Naive thymus-derived CD4-positive, alpha-beta T cell (primary cell): Measurements from ENCODE around the gene CASKIN1. TPM values are rescaled to one million over a fixed set of nuclear protein-coding genes. Genes with fewer than 3 reads are reported as not detected.
"Not testable (repeated sequence)": the region's sequence is repeated elsewhere in the genome, so short reads cannot be mapped to it uniquely, and the experiment has no call there.

Experiments used
- ATAC-seq: fragments of 150-1000 bp; cut with Tn5 transposase; 2 replicates; pipeline ENCODE4 v1.10.0; 2021; ENCODE audit warnings: mild to moderate bottlenecking, moderate library complexity
- CTCF ChIA-PET: fragments of 350-600 bp; sonication (Branson Sonifier 250); formaldehyde crosslinking; loops from one replicate; lab custom pipeline; 2021; ENCODE audit warnings: antibody characterized with exemption; lab: Charles Lee
- POLR2A ChIA-PET: fragments of 350-600 bp; sonication (Branson Sonifier 250); formaldehyde crosslinking; loops from one replicate; lab custom pipeline; 2021; ENCODE audit warnings: antibody characterized with exemption, inconsistent platforms; lab: Charles Lee
- DNase-seq, 9 donors: peaks; one replicate each; pipeline versions ENCODE4 v3.0.0 to v3.0.0-alpha.2; 2020 to 2022; ENCODE audit warnings: mixed read lengths in 1 of 9
- H3K27ac ChIP-seq: one replicate; pipeline ENCODE4 v1.7.0; 2013; ENCODE audit warnings: mild to moderate bottlenecking, low read depth, low read length, moderate library complexity
- H3K27me3 ChIP-seq, 2 donors: one replicate each; pipeline ENCODE4 v1.7.0; 2013; ENCODE audit warnings: low read length in 2 of 2, mild to moderate bottlenecking in 2 of 2, moderate library complexity in 2 of 2; ENCODE audit not compliant: control insufficient read depth in 2 of 2, insufficient read depth in 2 of 2
- H3K36me3 ChIP-seq, 3 experiments: 1 replicate in 2 of 3; 2 replicates in 1 of 3; pipeline ENCODE4 v1.7.0; 2013; ENCODE audit warnings: low read length in 3 of 3, mild to moderate bottlenecking in 3 of 3, moderate library complexity in 1 of 3; ENCODE audit not compliant: insufficient read depth in 3 of 3, control insufficient read depth in 2 of 3
- H3K4me1 ChIP-seq, 2 donors: one replicate each; pipeline ENCODE4 v1.7.0; 2013; ENCODE audit warnings: low read length in 2 of 2, mild to moderate bottlenecking in 2 of 2, moderate library complexity in 1 of 2; ENCODE audit not compliant: control insufficient read depth in 2 of 2, insufficient read depth in 2 of 2
- H3K4me3 ChIP-seq: 2 replicates; pipeline ENCODE4 v1.7.0; 2013; ENCODE audit warnings: mild to moderate bottlenecking, low read length
- H3K9me3 ChIP-seq, 3 experiments: 1 replicate in 2 of 3; 2 replicates in 1 of 3; pipeline ENCODE4 v1.7.0; 2013; ENCODE audit warnings: low read length in 3 of 3; ENCODE audit not compliant: control insufficient read depth in 2 of 3
- H3K27ac Mint-ChIP-seq, 9 donors: one replicate each; pipeline ENCODE4 v1.8.0; 2020 to 2022; ENCODE audit warnings: mixed read lengths in 9 of 9, mild to moderate bottlenecking in 8 of 9, moderate library complexity in 5 of 9, inconsistent platforms in 2 of 9
- H3K27me3 Mint-ChIP-seq, 5 donors: one replicate each; pipeline ENCODE4 v1.8.0; 2021 to 2022; ENCODE audit warnings: mixed read lengths in 5 of 5, mild to moderate bottlenecking in 1 of 5
- H3K36me3 Mint-ChIP-seq, 5 donors: one replicate each; pipeline ENCODE4 v1.8.0; 2020 to 2022; ENCODE audit warnings: mixed read lengths in 5 of 5, mild to moderate bottlenecking in 3 of 5, inconsistent platforms in 1 of 5
- H3K4me1 Mint-ChIP-seq, 7 donors: one replicate each; pipeline ENCODE4 v1.8.0; 2020 to 2022; ENCODE audit warnings: mixed read lengths in 7 of 7, mild to moderate bottlenecking in 3 of 7, inconsistent platforms in 1 of 7
- H3K4me3 Mint-ChIP-seq, 10 donors: one replicate each; pipeline ENCODE4 v1.8.0; 2020 to 2022; ENCODE audit warnings: mild to moderate bottlenecking in 10 of 10, mixed read lengths in 10 of 10, moderate library complexity in 6 of 10, inconsistent platforms in 2 of 10
- H3K9me3 Mint-ChIP-seq, 11 donors: one replicate each; pipeline ENCODE4 v1.8.0; 2020 to 2022; ENCODE audit warnings: mixed read lengths in 11 of 11, mild to moderate bottlenecking in 4 of 11, inconsistent platforms in 1 of 11, moderate library complexity in 1 of 11
- intact Hi-C, 2 donors: fragments of 100-400 bp; cut with micrococcal nuclease; formaldehyde crosslinking; loops; one replicate each; pipeline ENCODE4 v1.15.1; 2023
- microRNA-seq: library from miRNA; unstranded; fragments of <30 nt; microRNA quantifications from one replicate; pipeline ENCODE4 v1.2.0, GENCODE V29; 2022; ENCODE audit warnings: borderline microRNAs expressed
- polyA plus RNA-seq, 2 donors: library from polyadenylated mRNA; unstranded; fragments of 300-500 nt; fragmentation: Illumina TruSeq; gene quantifications; one replicate each; pipeline ENCODE4 v1.2.3, GENCODE V29; 2021
- total RNA-seq, 6 experiments: library from RNA in 5 of 6; stranded (reverse) in 5 of 6; gene quantifications; 1 replicate in 5 of 6; 2 replicates in 1 of 6; pipeline ENCODE4 v1.2.3 and lab custom pipeline; 2021 to 2026

The CASKIN1 gene
- total and polyA plus RNA-seq, 7 experiments from 2014 or later, result 0.19 TPM; not detected in 6

GRCh38 chr16:2127630-2128280 lies 68.7 kb downstream of the CASKIN1 start:
- DNase-seq, H3K4me3 ChIP-seq, H3K9me3 Mint-ChIP-seq, CTCF ChIA-PET, H3K4me1 ChIP-seq, H3K9me3 ChIP-seq, H3K36me3 ChIP-seq, H3K27me3 Mint-ChIP-seq, ATAC-seq, H3K27ac ChIP-seq, POLR2A ChIA-PET, H3K36me3 Mint-ChIP-seq, H3K27me3 ChIP-seq, intact Hi-C loops: not testable (repeated sequence)
- peak overlapping the region in 2 of 10 donors; percentile 42 to 60 for H3K4me3 Mint-ChIP-seq
- H3K4me1 Mint-ChIP-seq, result peaks cover 5 to 24% (median 14%) of the 10 kb centered on the region in 7 donors
- peak overlapping the region in 2 of 9 donors; percentile 38 to 54 for H3K27ac Mint-ChIP-seq

Small RNA genes within 50 kb of the gene (microRNA-seq; reads per million reads assigned to microRNA genes)
- gene MIR3180-5 (not detected), gene MIR4516 (not detected)

Other genes starting within 250 kb of the CASKIN1 start
- not detected for gene RPL3L, start 241.9 kb downstream of the CASKIN1 start, total RNA-seq
- not detected for gene RPL3L, start 241.9 kb downstream of the CASKIN1 start, polyA plus RNA-seq
- 100 to 1,000 TPM in 1 of 5 experiments, 10 to 100 TPM in 4; 40.0 to 114 (median 71.1) TPM for gene NDUFB10, start 237.1 kb downstream of the CASKIN1 start, total RNA-seq
- gene NDUFB10, start 237.1 kb downstream of the CASKIN1 start, polyA plus RNA-seq, result 100 to 1,000 TPM; 166 to 180 TPM
- 1,000 to 10,000 TPM; 2,562 to 3,376 (median 2,918) TPM for gene RPS2, start 231.8 kb downstream of the CASKIN1 start, total RNA-seq
- gene RPS2, start 231.8 kb downstream of the CASKIN1 start, polyA plus RNA-seq, result 1,000 to 10,000 TPM; 7,065 to 7,254 TPM
- gene RNF151, start 229.7 kb downstream of the CASKIN1 start, total RNA-seq, result under 1 TPM in 1 of 5 experiments, not detected in 4; 0.51 TPM
- not detected for gene RNF151, start 229.7 kb downstream of the CASKIN1 start, polyA plus RNA-seq
- 10 to 100 TPM; 17.2 to 45.2 (median 27.6) TPM for gene TBL3, start 224.6 kb downstream of the CASKIN1 start, total RNA-seq
- 10 to 100 TPM; 59.4 to 89.8 TPM for gene TBL3, start 224.6 kb downstream of the CASKIN1 start, polyA plus RNA-seq
- 1 to 10 TPM in 1 of 5 experiments, under 1 TPM in 4; 0.24 to 1.3 (median 0.79) TPM for gene NOXO1, start 215.1 kb downstream of the CASKIN1 start, total RNA-seq
- gene NOXO1, start 215.1 kb downstream of the CASKIN1 start, polyA plus RNA-seq, result under 1 TPM; 0.17 to 0.29 TPM
- gene GFER, start 212.4 kb downstream of the CASKIN1 start, total RNA-seq, result 10 to 100 TPM; 14.0 to 28.2 (median 18.1) TPM
- 10 to 100 TPM; 19.6 to 30.8 TPM for gene GFER, start 212.4 kb downstream of the CASKIN1 start, polyA plus RNA-seq
- gene SYNGR3, start 206.6 kb downstream of the CASKIN1 start, total RNA-seq, result 1 to 10 TPM in 2 of 5 experiments, under 1 TPM in 3; 0.49 to 8.8 (median 0.80) TPM
- gene SYNGR3, start 206.6 kb downstream of the CASKIN1 start, polyA plus RNA-seq, result 1 to 10 TPM in 1 of 2 donors, under 1 TPM in 1; 0.92 to 1.6 TPM
- gene ZNF598, start 186.8 kb downstream of the CASKIN1 start, total RNA-seq, result 10 to 100 TPM; 44.3 to 63.2 (median 49.8) TPM
- 1 to 10 TPM; 1.9 to 9.4 TPM for gene ZNF598, start 186.8 kb downstream of the CASKIN1 start, polyA plus RNA-seq
- gene NPW, start 176.8 kb downstream of the CASKIN1 start, total RNA-seq, result 1 to 10 TPM in 1 of 5 experiments, under 1 TPM in 1, not detected in 3; 0.53 to 1.7 TPM
- gene NPW, start 176.8 kb downstream of the CASKIN1 start, polyA plus RNA-seq, result not detected
- 1 to 10 TPM; 2.5 to 3.8 (median 3.6) TPM for gene NHERF2, start 169.7 kb downstream of the CASKIN1 start, total RNA-seq
- gene NHERF2, start 169.7 kb downstream of the CASKIN1 start, polyA plus RNA-seq, result under 1 TPM; 0.33 to 0.56 TPM
- 10 to 100 TPM in 1 of 5 experiments, 1 to 10 TPM in 4; 4.4 to 27.0 (median 7.5) TPM for gene NTHL1, start 148.8 kb downstream of the CASKIN1 start, total RNA-seq
- 10 to 100 TPM; 16.3 to 17.5 TPM for gene NTHL1, start 148.8 kb downstream of the CASKIN1 start, polyA plus RNA-seq
- 100 to 1,000 TPM; 126 to 155 (median 147) TPM for gene TSC2, start 148.6 kb downstream of the CASKIN1 start, total RNA-seq
- gene TSC2, start 148.6 kb downstream of the CASKIN1 start, polyA plus RNA-seq, result 10 to 100 TPM; 27.5 to 53.6 TPM
- gene PKD1, start 60.7 kb downstream of the CASKIN1 start, total RNA-seq, result 100 to 1,000 TPM in 2 of 5 experiments, 10 to 100 TPM in 3; 82.8 to 153 (median 98.3) TPM
- 1 to 10 TPM; 4.9 to 9.8 TPM for gene PKD1, start 60.7 kb downstream of the CASKIN1 start, polyA plus RNA-seq
- gene RAB26, start 48.0 kb downstream of the CASKIN1 start, total RNA-seq, result under 1 TPM in 1 of 5 experiments, not detected in 4; 0.86 TPM
- gene RAB26, start 48.0 kb downstream of the CASKIN1 start, polyA plus RNA-seq, result under 1 TPM; 0.29 to 0.66 TPM
- gene TRAF7, start 40.8 kb downstream of the CASKIN1 start, total RNA-seq, result 10 to 100 TPM; 30.0 to 58.3 (median 36.7) TPM
- 1 to 10 TPM; 4.8 to 6.8 TPM for gene TRAF7, start 40.8 kb downstream of the CASKIN1 start, polyA plus RNA-seq
- gene MLST8, start 8.8 kb upstream of the CASKIN1 start, total RNA-seq, result 10 to 100 TPM; 25.1 to 41.2 (median 35.5) TPM
- gene MLST8, start 8.8 kb upstream of the CASKIN1 start, polyA plus RNA-seq, result 10 to 100 TPM; 20.7 to 36.4 TPM
- gene BRICD5, start 14.3 kb upstream of the CASKIN1 start, total RNA-seq, result 10 to 100 TPM in 4 of 5 experiments, 1 to 10 TPM in 1; 5.7 to 44.3 (median 16.0) TPM
- gene BRICD5, start 14.3 kb upstream of the CASKIN1 start, polyA plus RNA-seq, result under 1 TPM in 1 of 2 donors, not detected in 1; 0.22 TPM
- 10 to 100 TPM in 3 of 5 experiments, 1 to 10 TPM in 2; 7.7 to 26.5 (median 20.4) TPM for gene PGP, start 18.2 kb upstream of the CASKIN1 start, total RNA-seq
- 10 to 100 TPM in 1 of 2 donors, 1 to 10 TPM in 1; 6.0 to 12.9 TPM for gene PGP, start 18.2 kb upstream of the CASKIN1 start, polyA plus RNA-seq
- 10 to 100 TPM; 31.3 to 45.6 (median 36.8) TPM for gene E4F1, start 27.0 kb upstream of the CASKIN1 start, total RNA-seq
- 10 to 100 TPM; 12.6 to 25.6 TPM for gene E4F1, start 27.0 kb upstream of the CASKIN1 start, polyA plus RNA-seq
- 1 to 10 TPM in 3 of 5 experiments, under 1 TPM in 2; 0.34 to 3.8 (median 2.2) TPM for gene DNASE1L2, start 39.8 kb upstream of the CASKIN1 start, total RNA-seq
- gene DNASE1L2, start 39.8 kb upstream of the CASKIN1 start, polyA plus RNA-seq, result not detected
- gene ECI1, start 55.0 kb upstream of the CASKIN1 start, total RNA-seq, result 10 to 100 TPM; 19.9 to 29.3 (median 26.8) TPM
- gene ECI1, start 55.0 kb upstream of the CASKIN1 start, polyA plus RNA-seq, result 10 to 100 TPM; 39.9 to 44.2 TPM
- gene RNPS1, start 71.5 kb upstream of the CASKIN1 start, total RNA-seq, result 100 to 1,000 TPM; 136 to 250 (median 220) TPM
- 100 to 1,000 TPM; 199 to 293 TPM for gene RNPS1, start 71.5 kb upstream of the CASKIN1 start, polyA plus RNA-seq
- gene ABCA3, start 144.1 kb upstream of the CASKIN1 start, total RNA-seq, result 10 to 100 TPM in 1 of 5 experiments, 1 to 10 TPM in 4; 7.0 to 10.0 (median 8.1) TPM
- 1 to 10 TPM; 1.7 to 1.8 TPM for gene ABCA3, start 144.1 kb upstream of the CASKIN1 start, polyA plus RNA-seq
- gene CCNF, start 232.8 kb upstream of the CASKIN1 start, total RNA-seq, result 10 to 100 TPM in 1 of 5 experiments, 1 to 10 TPM in 4; 2.6 to 50.1 (median 3.4) TPM
- 1 to 10 TPM in 1 of 2 donors, under 1 TPM in 1; 0.41 to 5.9 TPM for gene CCNF, start 232.8 kb upstream of the CASKIN1 start, polyA plus RNA-seq